ENCODE measurements around the gene DDAH1.
"Not testable (repeated sequence)": the region's sequence is repeated elsewhere in the genome, so short reads cannot be mapped to it uniquely, and the experiment has no call there.

The DDAH1 gene

GRCh38 chr1:85356130-85356529, 108.8 kb downstream of the DDAH1 start:
- Histone ChIP-seq H3K4me3 (no peak overlapping the region), H3K9ac (no peak overlapping the region), H3K4me1 (no peaks in the 10 kb centered on the region), H3K27ac (no peak overlapping the region), H4K20me1 (no peaks in the 10 kb centered on the region), H3K27me3 (no peaks in the 10 kb centered on the region), H3K4me2 (no peak overlapping the region), H3K9me3 (no peaks in the 10 kb centered on the region), H3K36me3 (no peaks in the 10 kb centered on the region)
- TF ChIP-seq Cebpa-rat (IDR thresholded peaks at IDR 0.05) = no peak

- no peaks in the 10 kb centered on the region for H3K4me1 ChIP-seq
- no peak for TF ChIP-seq Cebpa-rat (IDR thresholded peaks at IDR 0.05)
- no peaks in the 10 kb centered on the region for H3K36me3 ChIP-seq
- no peaks in the 10 kb centered on the region for H4K20me1 ChIP-seq
- no peak overlapping the region for H3K9ac ChIP-seq
- H3K4me3 ChIP-seq = no peak overlapping the region
- no peaks in the 10 kb centered on the region for H3K27me3 ChIP-seq
- no peaks in the 10 kb centered on the region for H3K9me3 ChIP-seq
- H3K4me2 ChIP-seq = no peak overlapping the region
- no peak overlapping the region for H3K27ac ChIP-seq
Observed at GRCh38 chr1:85352055-85352454, 112.9 kb downstream of the DDAH1 start.

GRCh38 chr1:85351202-85351828, 113.6 kb downstream of the DDAH1 start:
- H3K9me3 ChIP-seq = no peaks in the 10 kb centered on the region
- no peaks in the 10 kb centered on the region for H4K20me1 ChIP-seq
- H3K36me3 ChIP-seq = no peaks in the 10 kb centered on the region
- no peak overlapping the region for H3K4me3 ChIP-seq
- no peak for TF ChIP-seq Cebpa-rat (IDR thresholded peaks at IDR 0.05)
- no peak overlapping the region for H3K4me2 ChIP-seq
- no peaks in the 10 kb centered on the region for H3K27me3 ChIP-seq
- no peak overlapping the region for H3K27ac ChIP-seq
- no peak overlapping the region for H3K9ac ChIP-seq
- no peaks in the 10 kb centered on the region for H3K4me1 ChIP-seq

GRCh38 chr1:85349224-85349623, 115.7 kb downstream of the DDAH1 start:
- TF ChIP-seq Cebpa-rat (IDR thresholded peaks at IDR 0.05) = no peak

GRCh38 chr1:85347908-85348307, 117.1 kb downstream of the DDAH1 start:
- Histone ChIP-seq H3K4me2 (no peak overlapping the region), H3K36me3 (no peaks in the 10 kb centered on the region), H3K4me1 (no peaks in the 10 kb centered on the region), H3K27me3 (no peaks in the 10 kb centered on the region), H3K27ac (no peak overlapping the region), H3K4me3 (no peak overlapping the region), H3K9ac (no peak overlapping the region), H3K9me3 (no peaks in the 10 kb centered on the region), H4K20me1 (no peaks in the 10 kb centered on the region)
- no peak for TF ChIP-seq Cebpa-rat (IDR thresholded peaks at IDR 0.05)

More at GRCh38 chr1:85349224-85349623, 115.7 kb downstream of the DDAH1 start:
- Histone ChIP-seq H3K9me3 (no peaks in the 10 kb centered on the region), H3K27ac (no peak overlapping the region), H3K4me3 (no peak overlapping the region), H4K20me1 (no peaks in the 10 kb centered on the region), H3K27me3 (no peaks in the 10 kb centered on the region), H3K4me1 (no peaks in the 10 kb centered on the region), H3K9ac (no peak overlapping the region), H3K4me2 (no peak overlapping the region), H3K36me3 (no peaks in the 10 kb centered on the region)

- not testable (repeated sequence) for H3K36me3 ChIP-seq, H3K4me1 ChIP-seq, H4K20me1 ChIP-seq, H3K9ac ChIP-seq, H3K4me2 ChIP-seq, H3K9me3 ChIP-seq, H3K4me3 ChIP-seq, H3K27ac ChIP-seq, H3K27me3 ChIP-seq
Observed at GRCh38 chr1:85347275-85347674, 117.7 kb downstream of the DDAH1 start.

GRCh38 chr1:85344256-85344694, 120.7 kb downstream of the DDAH1 start:
- no peak for TF ChIP-seq Cebpa-rat (IDR thresholded peaks at IDR 0.05)
- no peaks in the 10 kb centered on the region for H3K4me1 ChIP-seq
- peaks cover 5% of the 10 kb centered on the region; the same call in 1 of the 2 replicates for H3K27me3 ChIP-seq
- no peaks in the 10 kb centered on the region for H3K36me3 ChIP-seq
- no peak overlapping the region for H3K4me3 ChIP-seq
- H4K20me1 ChIP-seq = no peaks in the 10 kb centered on the region
- no peak overlapping the region for H3K27ac ChIP-seq
- no peak overlapping the region for H3K9ac ChIP-seq
- H3K4me2 ChIP-seq = no peak overlapping the region
- no peaks in the 10 kb centered on the region for H3K9me3 ChIP-seq

GRCh38 chr1:85343612-85344255, 121.2 kb downstream of the DDAH1 start:
- Histone ChIP-seq H3K36me3 (no peaks in the 10 kb centered on the region), H3K27ac (no peak overlapping the region), H3K9ac (no peak overlapping the region), H3K4me2 (no peak overlapping the region), H4K20me1 (no peaks in the 10 kb centered on the region), H3K27me3 (peaks cover 5% of the 10 kb centered on the region; the same call in 1 of the 2 replicates), H3K4me3 (no peak overlapping the region), H3K4me1 (no peaks in the 10 kb centered on the region), H3K9me3 (no peaks in the 10 kb centered on the region)
- TF ChIP-seq Cebpa-rat (IDR thresholded peaks at IDR 0.05) = no peak

- no peak for TF ChIP-seq Cebpa-rat (IDR thresholded peaks at IDR 0.05)
- no peaks in the 10 kb centered on the region for H3K36me3 ChIP-seq
- H3K4me2 ChIP-seq = no peak overlapping the region
- no peak overlapping the region for H3K4me3 ChIP-seq
- H3K9ac ChIP-seq = no peak overlapping the region
- no peaks in the 10 kb centered on the region for H3K4me1 ChIP-seq
- H3K27ac ChIP-seq = no peak overlapping the region
- H3K9me3 ChIP-seq = no peaks in the 10 kb centered on the region
- H4K20me1 ChIP-seq = no peaks in the 10 kb centered on the region
- peaks cover 5% of the 10 kb centered on the region; the same call in 1 of the 2 replicates for H3K27me3 ChIP-seq
Observed at GRCh38 chr1:85343213-85343611, 121.7 kb downstream of the DDAH1 start.

- H3K4me2 ChIP-seq = no peak overlapping the region
- H3K4me1 ChIP-seq = no peaks in the 10 kb centered on the region
- TF ChIP-seq Cebpa-rat (IDR thresholded peaks at IDR 0.05) = no peak
- H3K27me3 ChIP-seq = peaks cover 5% of the 10 kb centered on the region; the same call in 1 of the 2 replicates
- no peak overlapping the region for H3K4me3 ChIP-seq
- H3K36me3 ChIP-seq = no peaks in the 10 kb centered on the region
- H3K9ac ChIP-seq = no peak overlapping the region
- no peaks in the 10 kb centered on the region for H3K9me3 ChIP-seq
- H3K27ac ChIP-seq = no peak overlapping the region
- H4K20me1 ChIP-seq = no peaks in the 10 kb centered on the region
Observed at GRCh38 chr1:85342207-85342606, 122.8 kb downstream of the DDAH1 start.

Measured in BLaER1 (cell line).